AG09309 (cell line): ENCODE data around the gene NFATC1.

Source experiments
- DNase-seq: peaks from one replicate; pipeline ENCODE4 v3.0.0-alpha.2; 2010; ENCODE audit warnings: low read depth
- H3K4me3 ChIP-seq: 2 replicates; pipeline ENCODE4 v1.5.1; 2011; ENCODE audit warnings: mild to moderate bottlenecking, low read depth, low read length, moderate library complexity; ENCODE audit not compliant: control insufficient read depth
- CTCF ChIP-seq: IDR thresholded peaks from 2 replicates; pipeline ENCODE4 v1.5.1; 2011; ENCODE audit warnings: mild to moderate bottlenecking, low read depth, low read length, inconsistent platforms; ENCODE audit not compliant: insufficient read depth, control insufficient read depth; ENCODE audit errors: missing control alignments

NFATC1 gene

GRCh38 chr18:79529991-79530390 lies 134.3 kb downstream of the NFATC1 start:
- no peak for TF ChIP-seq CTCF
- DNase-seq = no peak
- no peak overlapping the region for H3K4me3 ChIP-seq

GRCh38 chr18:79530821-79531220 lies 135.1 kb downstream of the NFATC1 start:
- DNase-seq = no peak
- no peak overlapping the region for H3K4me3 ChIP-seq
- no peak for TF ChIP-seq CTCF

- H3K4me3 ChIP-seq = no peak overlapping the region
- DNase-seq = no peak
- no peak for TF ChIP-seq CTCF
Observed at GRCh38 chr18:79531386-79531785, 135.7 kb downstream of the NFATC1 start.

- no peak overlapping the region for H3K4me3 ChIP-seq
- no peak for TF ChIP-seq CTCF
Observed at GRCh38 chr18:79531926-79532312, 136.2 kb downstream of the NFATC1 start.

GRCh38 chr18:79532313-79533007 lies 136.7 kb downstream of the NFATC1 start:
- no peak for TF ChIP-seq CTCF
- DNase-seq = no peak
- no peak overlapping the region for H3K4me3 ChIP-seq

More at GRCh38 chr18:79531926-79532312, 136.2 kb downstream of the NFATC1 start:
- no peak for DNase-seq

DNA sequence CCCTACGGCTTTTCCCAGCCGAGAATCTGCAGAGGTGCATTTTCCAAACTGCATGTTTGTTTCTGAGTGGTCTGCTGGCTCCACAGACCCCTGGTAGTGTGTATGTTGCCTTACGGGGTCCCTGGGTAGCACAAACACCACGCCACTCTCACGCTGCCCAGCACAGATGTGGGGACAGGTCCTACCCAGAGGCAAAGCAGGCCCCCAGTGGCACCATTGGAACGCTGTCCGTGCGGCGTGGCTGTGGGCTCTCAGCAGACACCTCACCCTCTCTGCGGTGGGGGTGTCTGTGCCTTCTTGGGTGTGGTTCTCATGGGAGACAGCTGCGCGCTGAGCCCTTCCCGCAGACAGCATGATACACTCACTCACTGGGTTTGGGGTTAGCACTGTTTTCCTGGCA lies 137.4 kb downstream of the NFATC1 start:
- DNase-seq = no peak
- no peak for TF ChIP-seq CTCF
- no peak overlapping the region for H3K4me3 ChIP-seq

DNA sequence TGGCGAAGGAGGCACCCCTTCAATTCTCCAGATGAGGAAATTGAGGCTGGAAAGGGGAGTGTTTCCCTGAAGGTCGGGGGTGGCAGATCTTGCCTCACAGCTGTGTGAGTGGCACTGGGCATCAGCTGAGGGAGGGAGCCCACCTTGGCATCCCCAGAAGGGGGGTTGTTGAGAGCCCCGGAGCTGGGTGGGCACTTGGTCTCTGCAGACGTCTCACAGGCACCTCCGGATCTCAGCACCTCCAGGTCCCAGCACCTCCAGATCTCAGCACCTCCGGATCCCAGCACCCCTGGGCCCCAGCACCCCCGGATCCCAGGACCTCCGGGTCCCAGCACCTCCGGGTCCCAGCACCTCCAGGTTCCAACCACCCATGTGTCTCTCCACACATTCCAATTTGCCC lies 137.9 kb downstream of the NFATC1 start:
- H3K4me3 ChIP-seq = no peak overlapping the region
- DNase-seq = no peak
- TF ChIP-seq CTCF = no peak
